ENCODE measurements around the gene SMAD7.

GRCh38 chr18:48951448-48952286, 902 bp upstream of the SMAD7 start:
- TF ChIP-seq CTCF (IDR thresholded peaks at IDR 0.05) (peak in 2 of 6 experiments; percentile 23 to 25), POLR2A (IDR thresholded peaks at IDR 0.05) (peak; percentile 88 to 91)

Data from thyroid gland (tissue), 4 donors.